HG03095 (cell line): ENCODE measurements around the gene PDHX.

ENCODE experiments used
- ATAC-seq: cut with Tn5 transposase; IDR thresholded peaks from one replicate; pipeline ENCODE4 v1.9.1; 2021; ENCODE audit warnings: moderate library complexity; ENCODE audit not compliant: unreplicated experiment

Gene PDHX

GRCh38 chr11:34948696-34949095, 32.3 kb downstream of the PDHX start:
- no peak for ATAC-seq

GRCh38 chr11:34953955-34954354, 37.5 kb downstream of the PDHX start:
- ATAC-seq = no peak

- no peak for ATAC-seq
Observed at GRCh38 chr11:34957206-34957605, 40.8 kb downstream of the PDHX start.

- ATAC-seq = no peak
Observed at GRCh38 chr11:34957606-34958005, 41.2 kb downstream of the PDHX start.

- no peak for ATAC-seq
Observed at GRCh38 chr11:34959770-34960169, 43.4 kb downstream of the PDHX start.

GRCh38 chr11:34960277-34960676, 43.9 kb downstream of the PDHX start:
- no peak for ATAC-seq

GRCh38 chr11:34962034-34962433, 45.6 kb downstream of the PDHX start:
- ATAC-seq = no peak

GRCh38 chr11:34963351-34963750, 46.9 kb downstream of the PDHX start:
- no peak for ATAC-seq

GRCh38 chr11:34964610-34965331, 48.4 kb downstream of the PDHX start:
- no peak for ATAC-seq

- ATAC-seq = no peak
Observed at GRCh38 chr11:34968862-34969261, 52.4 kb downstream of the PDHX start.

GRCh38 chr11:34970033-34970432, 53.6 kb downstream of the PDHX start:
- ATAC-seq = no peak

GRCh38 chr11:34970480-34970879, 54.1 kb downstream of the PDHX start:
- ATAC-seq = no peak

GRCh38 chr11:34971928-34972327, 55.5 kb downstream of the PDHX start:
- ATAC-seq = no peak

- ATAC-seq = no peak
Observed at GRCh38 chr11:34972366-34972765, 55.9 kb downstream of the PDHX start.

- ATAC-seq = no peak
Observed at GRCh38 chr11:34972892-34973291, 56.5 kb downstream of the PDHX start.

- no peak for ATAC-seq
Observed at GRCh38 chr11:34975482-34975881, 59.1 kb downstream of the PDHX start.

- no peak for ATAC-seq
Observed at GRCh38 chr11:34976496-34977088, 60.2 kb downstream of the PDHX start.

- ATAC-seq = no peak
Observed at GRCh38 chr11:34977089-34977912, 60.9 kb downstream of the PDHX start.

GRCh38 chr11:34978236-34979191, 62.1 kb downstream of the PDHX start:
- ATAC-seq = no peak

- no peak for ATAC-seq
Observed at GRCh38 chr11:34984514-34984913, 68.1 kb downstream of the PDHX start.
